ENCODE measurements around the gene OXT. TPM values are rescaled to one million over a fixed set of nuclear protein-coding genes. Genes with fewer than 3 reads are reported as not detected.

OXT gene
- total and polyA plus RNA-seq, 3 experiments from 2014 or later: 0.79 to 1.4 TPM; not detected in 1

Other genes with a start within 250 kb of the OXT start
- gene PCED1A, start 231.0 kb upstream of the OXT start, total RNA-seq: 10 to 100 TPM; 30.8 to 34.0 TPM
- gene PCED1A, start 231.0 kb upstream of the OXT start, polyA plus RNA-seq: 20.2 TPM
- gene VPS16, start 230.9 kb upstream of the OXT start, total RNA-seq: 10 to 100 TPM; 47.8 to 49.1 TPM
- gene VPS16, start 230.9 kb upstream of the OXT start, polyA plus RNA-seq: 40.1 TPM
- gene PTPRA, start 198.1 kb upstream of the OXT start, total RNA-seq: 10 to 100 TPM; 51.6 to 57.8 TPM
- 56.9 TPM for gene PTPRA, start 198.1 kb upstream of the OXT start, polyA plus RNA-seq
- gene GNRH2, start 28.0 kb upstream of the OXT start, total RNA-seq: under 1 TPM; 0.42 to 0.90 TPM
- not detected for gene GNRH2, start 28.0 kb upstream of the OXT start, polyA plus RNA-seq
- gene MRPS26, start 25.6 kb upstream of the OXT start, total RNA-seq: 10 to 100 TPM; 89.8 to 90.8 TPM
- gene MRPS26, start 25.6 kb upstream of the OXT start, polyA plus RNA-seq: 61.9 TPM
- not detected for gene AVP, start 13.1 kb downstream of the OXT start, total RNA-seq
- not detected for gene AVP, start 13.1 kb downstream of the OXT start, polyA plus RNA-seq
- gene FASTKD5, start 88.2 kb downstream of the OXT start, total RNA-seq: 10 to 100 TPM; 26.7 to 27.0 TPM
- gene FASTKD5, start 88.2 kb downstream of the OXT start, polyA plus RNA-seq: 14.6 TPM
- gene UBOX5, start 88.2 kb downstream of the OXT start, total RNA-seq: 1 to 10 TPM; 6.0 to 6.8 TPM
- 7.5 TPM for gene UBOX5, start 88.2 kb downstream of the OXT start, polyA plus RNA-seq
- 1 to 10 TPM in 1 of 2 experiments, under 1 TPM in 1; 0.97 to 1.0 TPM for gene LZTS3, start 101.9 kb downstream of the OXT start, total RNA-seq
- 0.35 TPM for gene LZTS3, start 101.9 kb downstream of the OXT start, polyA plus RNA-seq
- 10 to 100 TPM; 75.3 to 77.9 TPM for gene DDRGK1, start 133.1 kb downstream of the OXT start, total RNA-seq
- 58.1 TPM for gene DDRGK1, start 133.1 kb downstream of the OXT start, polyA plus RNA-seq
- 10 to 100 TPM; 90.4 to 98.2 TPM for gene ITPA, start 137.9 kb downstream of the OXT start, total RNA-seq
- gene ITPA, start 137.9 kb downstream of the OXT start, polyA plus RNA-seq: 60.8 TPM
- 1 to 10 TPM; 3.1 to 3.5 TPM for gene SLC4A11, start 167.6 kb downstream of the OXT start, total RNA-seq
- gene SLC4A11, start 167.6 kb downstream of the OXT start, polyA plus RNA-seq: 0.46 TPM

Measured in CD8-positive, alpha-beta memory T cell (primary cell).